ENCODE results near the gene MEF2C.

The MEF2C gene

GRCh38 chr5:88676637-88677375 is 206.2 kb downstream of the MEF2C start:
- DNase-seq (ENCODE audit: low read depth in 4 of 4, low spot score in 1 of 4) = no peak

DNA sequence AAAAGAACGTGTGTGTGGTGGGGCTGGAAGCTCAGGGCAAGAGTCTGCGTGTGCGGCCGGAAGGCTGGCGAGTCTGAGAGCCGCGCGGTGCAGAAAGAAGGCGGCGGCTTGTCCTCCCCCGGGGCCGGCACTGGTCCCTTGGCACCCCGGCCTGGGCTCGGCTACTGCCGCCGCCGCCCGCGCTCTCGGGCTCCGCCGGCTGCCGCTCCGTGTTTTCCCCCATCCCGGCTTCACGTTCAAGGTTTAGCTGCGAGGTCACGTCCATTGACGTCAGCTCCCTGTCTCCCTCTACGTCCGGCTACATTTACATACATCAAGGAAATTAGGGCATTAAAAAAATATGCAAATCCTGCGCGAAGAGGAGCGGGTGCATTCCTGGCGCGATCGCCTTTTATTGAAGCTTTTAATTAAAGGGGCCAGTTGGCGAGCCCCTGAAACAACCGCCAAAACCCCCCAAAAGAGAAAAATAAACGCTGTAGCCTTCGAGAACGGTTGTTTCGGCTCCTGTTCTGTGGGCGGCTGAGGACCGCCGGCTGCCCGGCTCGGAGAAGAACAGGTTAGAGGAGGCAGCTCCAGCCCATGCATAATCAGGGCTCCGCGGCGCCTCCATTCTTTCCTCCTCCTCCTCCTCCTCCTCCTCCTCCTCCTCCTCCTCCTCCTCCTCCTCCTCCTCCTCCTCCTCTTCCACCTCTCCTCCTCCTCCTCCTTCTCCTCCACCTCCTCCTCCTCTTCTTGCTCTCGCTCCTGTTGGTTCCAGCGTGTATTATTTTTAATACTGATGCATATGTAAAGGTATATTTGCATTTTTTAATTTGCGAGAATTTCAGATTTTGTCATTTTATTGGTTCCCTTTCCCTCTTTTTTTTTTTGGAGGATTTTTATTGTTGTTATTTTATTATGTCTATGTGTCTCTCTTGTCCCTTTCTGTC is 207.0 kb downstream of the MEF2C start:
- no peak for DNase-seq (ENCODE audit: low read depth in 4 of 4, low spot score in 1 of 4)

DNA sequence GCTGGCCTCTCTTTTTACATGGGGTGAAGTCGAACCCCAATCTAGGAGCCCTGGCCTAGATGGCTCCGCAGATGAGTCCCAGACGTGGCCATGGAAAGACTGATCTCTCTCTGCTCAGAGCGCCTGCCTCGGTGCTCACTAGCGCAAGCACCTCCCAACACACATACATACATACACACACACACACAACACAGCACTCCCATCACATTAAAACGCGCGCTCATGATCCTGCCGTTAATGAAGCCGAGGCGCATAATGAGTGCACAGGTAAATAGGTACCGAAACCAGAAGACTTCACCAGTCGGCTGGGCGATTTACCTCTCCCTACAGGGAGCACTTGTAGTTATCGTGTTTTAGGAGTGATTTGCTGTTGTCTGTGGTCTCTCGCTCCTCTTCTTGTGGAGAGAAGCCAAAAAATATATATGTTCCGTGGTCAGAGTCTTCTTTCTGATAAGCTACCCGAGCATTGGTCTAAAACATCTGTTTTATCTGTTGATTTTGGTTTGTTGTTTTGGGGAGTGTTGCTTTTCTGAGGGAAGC is 207.7 kb downstream of the MEF2C start:
- DNase-seq (ENCODE audit: low read depth in 4 of 4, low spot score in 1 of 4) = no peak

GRCh38 chr5:88674356-88675167 is 208.4 kb downstream of the MEF2C start:
- DNase-seq (ENCODE audit: low read depth in 4 of 4, low spot score in 1 of 4) = no peak

DNA sequence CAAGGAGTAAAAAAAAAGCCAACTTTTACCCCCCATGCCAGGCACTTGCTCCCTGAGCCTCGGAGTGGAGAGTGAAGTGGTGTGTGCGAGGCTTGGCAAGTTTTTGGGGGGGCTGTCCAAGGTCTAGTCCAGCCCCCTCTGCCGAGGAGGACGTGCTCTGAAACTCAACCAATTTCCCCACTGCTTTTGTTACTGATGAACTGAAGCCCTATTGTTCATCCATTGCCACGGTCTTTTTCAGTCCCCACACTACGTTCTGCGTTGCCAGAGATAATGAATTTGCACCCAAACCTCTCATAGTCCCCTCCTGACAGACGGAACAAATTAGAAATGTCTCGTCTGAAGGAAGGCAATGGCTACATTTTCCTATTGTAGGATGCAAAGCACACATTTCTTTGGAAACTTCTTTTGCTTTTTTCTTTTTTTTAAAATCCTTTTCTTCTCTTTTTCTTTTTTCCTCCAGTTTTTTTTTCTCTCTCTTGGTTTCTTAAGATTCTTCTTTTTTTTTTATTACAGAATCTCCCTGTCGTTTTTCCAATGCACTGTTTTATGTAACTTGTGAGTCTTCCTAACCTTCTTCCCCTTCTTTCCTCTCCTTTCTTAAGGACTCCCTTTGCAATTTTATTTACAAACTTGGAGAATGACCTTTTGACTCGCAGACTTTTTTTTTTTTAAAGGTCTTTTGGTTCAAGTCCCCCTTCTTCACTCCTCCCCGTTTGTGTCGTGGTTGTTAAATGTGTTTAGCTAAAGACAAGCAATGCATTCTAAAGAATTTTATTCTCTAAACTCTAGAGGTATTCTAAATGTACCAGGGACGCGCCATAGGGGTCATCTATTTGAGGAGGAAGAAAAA is 209.5 kb downstream of the MEF2C start:
- no peak for DNase-seq (ENCODE audit: low read depth in 4 of 4, low spot score in 1 of 4)

DNA sequence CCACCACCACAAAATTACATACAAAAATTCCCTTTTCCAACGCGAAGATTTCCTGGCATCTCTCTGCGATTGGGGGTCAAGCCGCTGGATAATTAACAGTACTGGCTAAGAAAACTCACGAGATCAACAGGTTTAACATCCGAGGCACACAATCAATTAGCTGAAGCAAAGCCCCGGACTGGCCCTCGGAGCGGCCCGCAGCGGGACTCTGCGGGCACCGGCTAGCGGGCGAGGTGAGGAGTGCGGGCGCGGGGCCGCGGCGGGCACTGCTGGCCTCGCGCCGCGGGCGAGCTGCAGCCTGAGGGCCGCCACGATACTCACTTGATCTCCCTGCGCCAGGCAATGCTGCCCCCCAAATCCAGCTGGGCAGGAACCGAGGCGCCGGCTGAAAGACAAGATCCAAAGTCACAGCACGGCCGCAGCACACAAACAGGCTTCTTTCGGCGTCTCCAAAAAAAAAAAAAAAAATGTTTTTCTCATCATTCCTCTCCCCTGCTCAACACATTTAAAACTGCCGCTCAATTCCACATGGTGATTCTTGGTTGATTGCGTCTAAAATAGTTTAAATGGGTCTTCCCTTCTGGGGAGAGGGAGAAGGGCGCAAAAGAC is 210.2 kb downstream of the MEF2C start:
- no peak for DNase-seq (ENCODE audit: low read depth in 4 of 4, low spot score in 1 of 4)

DNA sequence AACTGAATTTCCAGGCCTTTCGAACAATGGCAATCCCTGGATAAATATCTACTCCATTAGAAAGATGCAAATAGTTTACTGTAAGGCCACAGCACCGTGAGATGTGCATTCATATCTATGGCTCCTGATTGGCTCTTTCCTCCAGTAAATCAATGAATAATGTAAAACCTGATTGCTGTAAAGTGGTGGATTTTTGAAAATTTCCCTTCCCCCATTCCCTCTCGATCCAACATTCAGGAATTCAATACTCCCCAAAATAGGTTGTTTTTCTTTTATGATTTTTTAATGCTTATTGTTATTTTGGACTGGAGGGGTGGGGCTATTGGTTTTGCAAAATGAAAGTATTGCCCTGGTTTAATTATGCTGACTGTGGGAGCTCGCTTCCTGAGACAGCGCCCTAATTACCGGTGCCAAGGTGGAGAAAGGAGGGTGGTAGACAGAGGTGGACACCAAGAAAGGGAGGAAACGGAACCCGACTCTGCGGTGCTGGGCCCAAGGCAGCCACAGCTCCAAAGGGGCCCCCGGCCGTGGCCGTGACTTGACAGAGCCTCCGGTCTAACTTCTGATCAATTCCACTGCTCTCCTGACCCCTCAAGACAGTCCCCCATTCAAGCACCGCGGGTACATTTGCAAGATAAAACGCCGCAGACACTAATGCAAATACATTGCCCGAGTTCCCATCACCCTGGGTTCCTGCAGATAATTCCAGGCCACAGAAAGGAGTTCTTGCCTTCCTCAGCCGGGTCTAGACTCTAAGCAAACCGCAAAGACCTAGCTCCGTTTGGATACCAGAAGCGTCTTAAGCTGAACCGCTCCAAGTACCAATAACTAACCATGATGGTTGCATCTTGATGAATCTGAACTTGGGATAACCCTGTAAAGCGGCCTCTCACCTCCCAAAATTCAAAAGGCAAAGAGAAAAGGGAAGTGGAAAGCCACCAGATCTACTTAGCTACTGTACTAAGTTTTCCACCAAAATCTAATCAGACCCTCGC is 211.2 kb downstream of the MEF2C start:
- no peak for DNase-seq (ENCODE audit: low read depth in 4 of 4, low spot score in 1 of 4)

GRCh38 chr5:88671106-88671504 is 211.9 kb downstream of the MEF2C start:
- DNase-seq (ENCODE audit: low read depth in 4 of 4, low spot score in 1 of 4) = no peak

DNA sequence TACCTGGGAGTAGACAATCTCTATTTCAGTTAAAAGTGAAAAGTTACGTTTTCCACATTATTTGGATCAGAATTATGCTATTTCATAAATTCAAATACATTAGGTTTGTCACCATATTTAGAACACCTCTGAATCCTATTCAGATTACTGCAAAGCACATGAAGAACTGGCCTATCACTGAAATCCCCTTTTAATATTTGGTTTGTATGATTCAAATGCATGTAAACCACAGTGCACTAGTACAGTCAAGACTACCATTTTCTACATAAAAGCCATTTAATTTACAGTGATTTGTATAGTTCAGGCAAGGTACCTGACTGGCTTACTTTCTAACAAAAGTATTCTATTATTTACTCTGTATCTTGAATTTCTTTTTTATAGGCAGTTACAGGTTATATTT is 212.5 kb downstream of the MEF2C start:
- no peak for DNase-seq (ENCODE audit: low read depth in 4 of 4, low spot score in 1 of 4)

DNA sequence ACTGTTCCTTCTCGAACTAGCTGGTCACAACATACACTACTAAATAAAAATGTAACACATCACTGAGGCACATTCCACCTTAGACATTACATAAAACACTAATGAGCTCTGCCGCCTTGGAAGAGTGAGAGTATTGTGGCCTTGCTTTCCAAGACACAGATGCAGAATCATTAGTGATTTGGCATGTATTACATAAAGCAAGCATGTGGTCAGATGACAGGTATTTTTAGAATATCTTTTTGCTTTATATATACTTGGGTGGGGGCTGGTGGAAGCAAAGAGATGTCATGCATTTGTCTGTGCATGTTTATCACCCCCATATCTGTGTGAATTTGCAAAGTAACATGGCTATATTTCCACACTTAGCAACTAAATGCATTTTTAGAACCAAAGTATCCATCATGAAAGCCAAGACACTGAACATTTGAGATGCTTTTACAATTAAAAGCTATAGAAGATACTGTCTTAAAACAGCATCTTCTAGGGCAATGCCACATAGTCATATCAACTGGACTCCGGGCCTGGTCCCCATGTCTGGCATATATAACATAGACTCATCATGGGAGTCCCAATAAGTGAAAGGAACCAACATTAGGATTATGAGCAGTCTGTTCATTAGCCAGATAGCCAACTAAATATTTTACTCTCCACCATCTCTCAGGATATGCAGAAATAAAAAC is 213.5 kb downstream of the MEF2C start:
- no peak for DNase-seq (ENCODE audit: low read depth in 4 of 4, low spot score in 1 of 4)

GRCh38 chr5:88667496-88668201 is 215.3 kb downstream of the MEF2C start:
- DNase-seq (ENCODE audit: low read depth in 4 of 4, low spot score in 1 of 4) = no peak

All from stimulated activated CD4-positive, alpha-beta T cell treated with anti-CD3 and anti-CD28 coated beads, Interleukin-1b, Interleukin-23, amount 100 ng/mL, for 24 hours (primary cell).